Tibial nerve (tissue), 4 donors: ENCODE results near the gene CENPP. TPM values are rescaled to one million over a fixed set of nuclear protein-coding genes. Genes with fewer than 3 reads are reported as not detected.

Experiments
- DNase-seq, 2 donors: peaks; one replicate each; pipeline ENCODE4 v3.0.0-alpha.2; 2019; ENCODE audit warnings: low spot score in 2 of 2
- H3K27ac ChIP-seq, 4 donors: fragments of 200-600 bp; sonication (generic) in 3 of 4; one replicate each; pipeline ENCODE4 v1.5.1; 2017 to 2019; ENCODE audit warnings: mild to moderate bottlenecking in 1 of 4
- H3K27me3 ChIP-seq, 2 donors: fragments of 200-600 bp; sonication (generic) in 1 of 2; one replicate each; pipeline versions ENCODE4 v1.5.1 to v1.6.0; 2017 to 2019
- H3K36me3 ChIP-seq, 3 donors: fragments of 200-600 bp; sonication (generic); one replicate each; pipeline ENCODE4 v1.5.1; 2018 to 2019
- H3K4me1 ChIP-seq, 4 donors: fragments of 200-600 bp; sonication (generic) in 3 of 4; one replicate each; pipeline ENCODE4 v1.5.1; 2017 to 2019
- H3K4me3 ChIP-seq, 4 donors: fragments of 200-600 bp; sonication (generic) in 3 of 4; one replicate each; pipeline ENCODE4 v1.5.1; 2017 to 2019; ENCODE audit warnings: mild to moderate bottlenecking in 1 of 4, moderate library complexity in 1 of 4
- H3K9me3 ChIP-seq, 4 donors: fragments of 200-600 bp; sonication (generic) in 3 of 4; one replicate each; pipeline ENCODE4 v1.5.1; 2017 to 2019
- EP300 ChIP-seq, 2 donors: sonication (generic); formaldehyde crosslinking; IDR thresholded peaks; one replicate each; pipeline ENCODE4 v1.6.1; 2017; ENCODE audit warnings: antibody characterized with exemption in 2 of 2, mild to moderate bottlenecking in 1 of 2
- POLR2A ChIP-seq, 2 donors: fragments of 450-650 bp; IDR thresholded peaks; one replicate each; pipeline ENCODE4 v1.6.1; 2017; ENCODE audit warnings: antibody characterized with exemption in 2 of 2, mild to moderate bottlenecking in 2 of 2, moderate library complexity in 2 of 2
- WGBS, 2 donors: methylation state at CpG; one replicate each; pipeline ENCODE4 v1.1.5; 2018; 5-methylcytosine and 5-hydroxymethylcytosine counted together
- total RNA-seq, 4 donors: library from RNA; depleted of rRNA; stranded (reverse); fragments of >200 nt; gene quantifications; one replicate each; pipeline ENCODE4 v1.1.0, GENCODE V29; 2016
- TF ChIP-seq, protein P1 (sequence below), 5 experiments: fragments of 200-600 bp in 3 of 5; fragments of 450-650 bp in 2 of 5; sonication (generic) in 3 of 5; IDR thresholded peaks; one replicate each; pipeline ENCODE4 v1.5.1; 2016 to 2019; ENCODE audit warnings: antibody characterized with exemption in 5 of 5, mild to moderate bottlenecking in 3 of 5, moderate library complexity in 2 of 5

Gene CENPP
- total RNA-seq, 4 donors from 2014 or later, result 5.0 to 17.1 (median 6.9) TPM

DNA sequence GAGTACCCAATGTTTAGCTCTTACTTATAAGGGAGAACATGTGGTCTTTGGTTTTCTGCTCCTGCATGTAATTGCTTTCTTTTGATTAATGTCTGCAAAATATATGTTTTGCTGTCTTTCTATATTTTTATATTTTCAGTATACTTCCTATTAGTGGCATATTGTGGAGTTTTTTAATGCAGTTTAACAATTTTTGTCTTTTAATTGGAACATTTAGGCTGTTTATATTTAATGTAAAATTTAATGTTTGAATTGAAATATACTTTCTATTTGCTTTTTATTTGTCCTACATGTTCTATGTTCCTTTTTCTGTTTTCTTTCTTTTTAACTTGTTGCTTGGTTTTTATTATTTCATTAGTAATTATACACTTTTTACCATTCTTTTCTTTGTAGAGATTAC lies 205.1 kb downstream of the CENPP start:
- H3K36me3 ChIP-seq, result no peaks in the 10 kb centered on the region
- H3K27me3 ChIP-seq, result no peaks in the 10 kb centered on the region
- H3K27ac ChIP-seq, result no peak overlapping the region
- no peak for DNase-seq
- TF ChIP-seq EP300 (IDR thresholded peaks at IDR 0.05), result no peak
- TF ChIP-seq POLR2A (IDR thresholded peaks at IDR 0.05), result no peak
- TF ChIP-seq, protein P1, sequence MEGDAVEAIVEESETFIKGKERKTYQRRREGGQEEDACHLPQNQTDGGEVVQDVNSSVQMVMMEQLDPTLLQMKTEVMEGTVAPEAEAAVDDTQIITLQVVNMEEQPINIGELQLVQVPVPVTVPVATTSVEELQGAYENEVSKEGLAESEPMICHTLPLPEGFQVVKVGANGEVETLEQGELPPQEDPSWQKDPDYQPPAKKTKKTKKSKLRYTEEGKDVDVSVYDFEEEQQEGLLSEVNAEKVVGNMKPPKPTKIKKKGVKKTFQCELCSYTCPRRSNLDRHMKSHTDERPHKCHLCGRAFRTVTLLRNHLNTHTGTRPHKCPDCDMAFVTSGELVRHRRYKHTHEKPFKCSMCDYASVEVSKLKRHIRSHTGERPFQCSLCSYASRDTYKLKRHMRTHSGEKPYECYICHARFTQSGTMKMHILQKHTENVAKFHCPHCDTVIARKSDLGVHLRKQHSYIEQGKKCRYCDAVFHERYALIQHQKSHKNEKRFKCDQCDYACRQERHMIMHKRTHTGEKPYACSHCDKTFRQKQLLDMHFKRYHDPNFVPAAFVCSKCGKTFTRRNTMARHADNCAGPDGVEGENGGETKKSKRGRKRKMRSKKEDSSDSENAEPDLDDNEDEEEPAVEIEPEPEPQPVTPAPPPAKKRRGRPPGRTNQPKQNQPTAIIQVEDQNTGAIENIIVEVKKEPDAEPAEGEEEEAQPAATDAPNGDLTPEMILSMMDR (IDR thresholded peaks at IDR 0.05), result no peak
- H3K9me3 ChIP-seq, result peaks cover 0 to 28% (median 0%) of the 10 kb centered on the region in 4 donors
- peaks cover 0 to 8% (median 0%) of the 10 kb centered on the region in 4 donors for H3K4me1 ChIP-seq
- H3K4me3 ChIP-seq, result no peak overlapping the region

DNA sequence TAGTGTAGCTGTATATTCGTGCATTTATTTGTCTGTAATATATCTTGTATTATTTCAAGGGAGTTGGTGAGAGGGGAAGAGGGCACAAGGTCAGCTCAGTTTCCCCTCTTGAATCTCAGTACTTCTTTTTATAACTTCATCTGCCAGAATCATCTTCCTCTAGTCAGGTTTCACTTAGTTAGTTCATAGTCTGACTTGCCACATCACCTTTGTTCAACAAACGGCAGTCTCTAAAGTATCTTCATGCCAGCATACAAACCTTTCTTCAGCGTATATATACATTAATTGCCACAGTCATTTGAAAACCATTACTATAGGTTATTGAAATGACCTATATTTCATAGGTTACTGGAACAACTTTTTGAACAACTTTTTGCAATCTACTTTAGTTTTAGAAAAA lies 208.5 kb downstream of the CENPP start:
- H3K9me3 ChIP-seq, result peaks cover 0 to 28% (median 0%) of the 10 kb centered on the region in 4 donors
- DNase-seq, result no peak
- H3K27ac ChIP-seq, result peak overlapping the region in 2 of 4 donors; percentile 74 to 89
- no peaks in the 10 kb centered on the region for H3K27me3 ChIP-seq
- TF ChIP-seq, protein P1 (IDR thresholded peaks at IDR 0.05), result no peak
- no peak for TF ChIP-seq EP300 (IDR thresholded peaks at IDR 0.05)
- no peak for TF ChIP-seq POLR2A (IDR thresholded peaks at IDR 0.05)
- 54 to 73% methylated on average over 3 of the region's 3 CpGs for WGBS, 2 donors
- peaks cover 0 to 22% (median 0%) of the 10 kb centered on the region in 4 donors for H3K4me1 ChIP-seq
- peak overlapping the region in 2 of 4 donors; percentile 10 to 42 for H3K4me3 ChIP-seq
- no peaks in the 10 kb centered on the region for H3K36me3 ChIP-seq

DNA sequence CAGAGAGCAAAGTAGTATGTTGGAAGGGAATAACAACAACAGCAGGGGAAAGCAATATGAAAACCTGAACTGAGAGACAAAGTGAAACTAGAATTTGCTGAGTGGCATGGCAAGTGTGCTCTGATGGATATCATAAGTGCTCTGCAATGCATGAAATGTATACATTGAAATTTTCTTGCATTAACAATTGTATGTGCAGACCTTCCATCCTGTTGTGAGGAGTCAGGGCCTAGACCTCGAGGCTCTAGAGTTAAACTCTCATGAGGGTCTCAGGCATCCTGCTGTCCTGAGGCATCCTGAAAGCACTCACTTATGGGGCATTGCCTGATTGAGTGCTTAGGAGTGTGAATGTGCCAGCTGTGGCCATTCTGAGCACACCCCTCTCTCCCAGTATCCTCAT lies 208.9 kb downstream of the CENPP start:
- Histone ChIP-seq H3K36me3 (no peaks in the 10 kb centered on the region), H3K27me3 (no peaks in the 10 kb centered on the region), H3K4me1 (peaks cover 0 to 22% (median 0%) of the 10 kb centered on the region in 4 donors), H3K9me3 (peaks cover 0 to 28% (median 0%) of the 10 kb centered on the region in 4 donors), H3K4me3 (peak overlapping the region in 2 of 4 donors; percentile 10 to 42), H3K27ac (peak overlapping the region in 2 of 4 donors; percentile 74 to 89)
- WGBS, 2 donors, result 10 to 14% methylated on average over 1 of the region's 1 CpG
- TF ChIP-seq, protein P1 (IDR thresholded peaks at IDR 0.05), result no peak
- no peak for TF ChIP-seq POLR2A (IDR thresholded peaks at IDR 0.05)
- no peak for TF ChIP-seq EP300 (IDR thresholded peaks at IDR 0.05)
- DNase-seq, result no peak

DNA sequence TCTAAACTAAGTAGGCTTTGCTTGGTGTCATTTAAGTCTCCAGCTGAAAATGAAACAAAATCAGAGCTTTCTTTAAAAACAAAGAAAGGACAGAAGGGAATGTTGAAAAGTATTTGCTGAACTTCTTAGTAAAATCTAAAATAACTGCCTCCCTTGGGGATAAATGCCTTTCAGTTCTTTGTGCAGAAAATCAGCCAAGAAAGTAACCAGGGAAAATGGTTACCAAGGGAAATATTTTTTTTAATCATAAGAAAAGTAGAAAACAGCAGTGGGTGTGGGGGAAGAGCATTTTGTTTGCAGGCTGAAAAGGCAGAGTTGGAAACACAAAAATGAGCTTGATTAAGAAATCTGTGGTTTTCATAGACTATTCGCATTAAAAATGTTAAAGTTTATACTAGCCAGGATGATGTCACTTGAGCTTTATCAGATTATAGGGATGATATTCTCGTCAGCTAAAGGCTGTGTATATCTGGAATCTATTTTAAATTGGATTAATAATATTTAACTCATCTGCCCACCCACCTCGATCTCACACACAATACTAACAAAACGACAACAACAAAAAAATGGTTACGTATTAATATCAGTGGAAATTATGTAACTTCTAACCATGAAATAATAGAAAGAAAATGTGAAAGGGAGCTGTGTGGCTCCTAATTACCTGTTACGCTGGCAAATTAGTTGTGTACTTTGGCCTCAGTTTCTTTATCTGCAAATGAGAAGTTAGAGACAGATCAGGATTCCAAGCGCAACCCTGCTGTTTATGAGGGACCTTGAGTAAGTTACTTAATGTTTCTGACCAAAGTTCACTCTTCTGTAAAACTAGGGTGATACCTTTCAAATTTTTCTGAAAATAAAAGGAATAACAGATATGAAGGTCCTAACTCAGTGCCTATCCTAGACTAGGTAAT lies 210.4 kb downstream of the CENPP start, which contains the start of gene ECM2:
Gene ECM2, minus strand, starts transcription at position 51 of the 911 bp plus-strand sequence. CDS start 13,124 bp downstream, outside the sequence.
- Histone ChIP-seq H3K36me3 (no peaks in the 10 kb centered on the region), H3K27ac (peak within 1 kb of the TSS; percentile 37 to 89 (median 69)), H3K4me3 (peak within 1 kb of the TSS in 3 of 4 donors; percentile 22 to 42 (median 23)), H3K27me3 (no peaks in the 10 kb centered on the region), H3K9me3 (peaks cover 0 to 13% (median 0%) of the 10 kb centered on the region in 4 donors), H3K4me1 (peaks cover 0 to 22% (median 0%) of the 10 kb centered on the region in 4 donors)
- TF ChIP-seq, protein P1 (IDR thresholded peaks at IDR 0.05), result no peak
- TF ChIP-seq POLR2A (IDR thresholded peaks at IDR 0.05), result no peak
- TF ChIP-seq EP300 (IDR thresholded peaks at IDR 0.05), result peak; percentile 70 to 76
- 43 to 51% methylated on average over 7 of the region's 7 CpGs for WGBS, 2 donors
- DNase-seq, result peak in 1 of 2 donors; percentile 38

DNA sequence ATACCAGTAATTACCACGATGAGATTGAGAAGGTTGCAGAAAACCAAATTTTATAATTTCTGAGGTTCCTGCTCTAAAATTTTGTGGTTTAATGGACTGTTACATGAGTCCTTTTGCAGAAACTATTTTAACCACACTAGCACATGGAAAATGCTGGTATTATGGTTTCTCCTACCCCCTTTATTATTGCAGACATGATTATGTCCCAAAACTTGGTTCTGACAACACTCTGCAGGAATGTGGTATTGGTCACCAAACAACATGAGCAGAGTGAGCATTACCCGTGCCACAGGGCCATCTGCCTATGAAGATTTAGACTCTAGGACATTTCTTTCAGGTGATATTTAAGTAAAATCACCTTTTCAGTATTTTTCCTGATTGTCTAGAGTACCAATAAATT lies 212.8 kb downstream of the CENPP start:
- Histone ChIP-seq H3K27ac (no peak overlapping the region), H3K27me3 (no peaks in the 10 kb centered on the region), H3K9me3 (peaks cover 0 to 11% (median 0%) of the 10 kb centered on the region in 4 donors), H3K36me3 (no peaks in the 10 kb centered on the region), H3K4me3 (no peak overlapping the region), H3K4me1 (peaks cover 0 to 22% (median 0%) of the 10 kb centered on the region in 4 donors)
- no peak for TF ChIP-seq POLR2A (IDR thresholded peaks at IDR 0.05)
- TF ChIP-seq, protein P1 (IDR thresholded peaks at IDR 0.05), result no peak
- no peak for TF ChIP-seq EP300 (IDR thresholded peaks at IDR 0.05)
- 69 to 73% methylated on average over 2 of the region's 2 CpGs for WGBS, 2 donors
- no peak for DNase-seq
